Stimulated activated CD8-positive, alpha-beta memory T cell treated with anti-CD3 and anti-CD28 coated beads, Interleukin-12 subunit alpha, Interleukin-12 subunit beta, amount 100 ng/mL, for 24 hours (primary cell): Measurements from ENCODE around the gene CUTA.
"Not testable (repeated sequence)": the region's sequence is repeated elsewhere in the genome, so short reads cannot be mapped to it uniquely, and the experiment has no call there.

Source experiments
- DNase-seq: peaks from one replicate; pipeline ENCODE4 v3.0.0-alpha.2; 2020; ENCODE audit errors: extremely low read depth

The CUTA gene

GRCh38 chr6:33367715-33368025 lies 50.2 kb downstream of the CUTA start:
- not testable (repeated sequence) for DNase-seq

GRCh38 chr6:33367009-33367714 lies 50.7 kb downstream of the CUTA start:
- no peak for DNase-seq
